Fibroblast of skin of left quadriceps (primary cell): Measurements from ENCODE around the gene CD59.

ENCODE experiments used
- DNase-seq, 2 experiments: peaks; one replicate each; pipeline ENCODE4 v3.0.0-alpha.2; 2013; ENCODE audit warnings: low read depth in 2 of 2

Gene CD59, protein sequence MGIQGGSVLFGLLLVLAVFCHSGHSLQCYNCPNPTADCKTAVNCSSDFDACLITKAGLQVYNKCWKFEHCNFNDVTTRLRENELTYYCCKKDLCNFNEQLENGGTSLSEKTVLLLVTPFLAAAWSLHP

GRCh38 chr11:33736148-33736812 is at the start of gene CD59:
TSS of gene CD59 (minus strand) at chr11:33736423. CDS start at chr11:33722445, 13,978 bp downstream.
- peak; percentile 72 to 74 for DNase-seq

DNA sequence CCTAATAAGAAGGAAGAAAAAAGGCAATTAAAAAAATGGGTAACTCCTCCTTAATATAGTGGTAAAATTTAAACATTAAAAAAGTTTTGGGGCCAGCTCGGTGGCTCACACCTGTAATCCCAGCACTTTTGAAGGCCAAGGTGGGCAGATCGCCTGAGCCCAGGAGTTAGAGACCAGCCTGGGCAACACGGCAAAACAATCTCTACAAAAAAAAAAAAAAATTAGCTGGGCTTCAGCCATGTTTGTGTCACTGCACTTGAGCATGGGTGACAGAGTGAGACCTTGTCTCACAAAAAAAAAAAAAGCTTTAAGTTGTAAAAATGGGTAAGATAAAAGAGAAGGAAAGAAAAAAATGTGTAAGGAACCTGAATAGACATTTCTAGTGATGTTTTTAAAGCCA is 49.4 kb upstream of the CD59 start:
- no peak for DNase-seq

- DNase-seq = peak; percentile 47 to 55
These were observed 43.8 kb upstream of the CD59 start for GRCh38 chr11:33779849-33780528.

DNA sequence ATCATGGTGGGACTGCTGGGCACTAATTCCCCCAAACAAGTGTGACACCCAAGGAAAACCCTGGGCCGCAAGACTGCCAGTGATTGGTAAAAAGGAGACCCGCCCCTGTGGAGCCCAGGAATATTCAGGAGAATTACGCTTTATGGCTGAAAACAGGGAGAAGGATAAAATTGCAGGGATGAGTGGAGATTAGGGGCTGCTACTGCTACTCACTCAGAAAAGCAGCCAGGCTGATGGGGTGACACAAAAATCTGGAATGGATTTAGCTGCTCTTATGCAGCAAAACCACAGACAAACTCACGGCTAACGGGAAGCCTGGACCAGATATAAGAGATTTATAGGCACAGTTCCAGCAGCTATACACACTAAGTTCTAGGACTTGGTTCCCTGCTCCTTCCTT is 42.5 kb upstream of the CD59 start:
- peak; percentile 83 to 85 for DNase-seq

- no peak for DNase-seq
These were observed 41.7 kb upstream of the CD59 start for GRCh38 chr11:33777906-33778305.

- DNase-seq = no peak
These were observed 39.7 kb upstream of the CD59 start for GRCh38 chr11:33775832-33776470.

DNA sequence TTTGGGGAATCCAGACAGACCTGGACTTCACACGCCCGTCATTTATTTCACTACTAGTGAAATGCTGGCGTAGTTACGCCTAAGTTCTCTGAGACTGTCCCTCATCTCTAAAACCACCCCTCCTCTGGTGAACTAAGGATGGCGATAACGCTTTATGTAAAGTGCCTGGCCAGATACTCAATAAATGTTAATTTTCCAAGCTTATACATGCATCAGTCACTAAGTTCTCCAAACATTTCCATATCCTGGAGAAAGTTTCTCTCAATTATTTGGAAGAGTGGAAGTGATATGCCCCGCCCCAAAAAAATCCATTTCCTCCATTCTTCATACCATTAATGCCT is 39.2 kb upstream of the CD59 start:
- no peak for DNase-seq

DNA sequence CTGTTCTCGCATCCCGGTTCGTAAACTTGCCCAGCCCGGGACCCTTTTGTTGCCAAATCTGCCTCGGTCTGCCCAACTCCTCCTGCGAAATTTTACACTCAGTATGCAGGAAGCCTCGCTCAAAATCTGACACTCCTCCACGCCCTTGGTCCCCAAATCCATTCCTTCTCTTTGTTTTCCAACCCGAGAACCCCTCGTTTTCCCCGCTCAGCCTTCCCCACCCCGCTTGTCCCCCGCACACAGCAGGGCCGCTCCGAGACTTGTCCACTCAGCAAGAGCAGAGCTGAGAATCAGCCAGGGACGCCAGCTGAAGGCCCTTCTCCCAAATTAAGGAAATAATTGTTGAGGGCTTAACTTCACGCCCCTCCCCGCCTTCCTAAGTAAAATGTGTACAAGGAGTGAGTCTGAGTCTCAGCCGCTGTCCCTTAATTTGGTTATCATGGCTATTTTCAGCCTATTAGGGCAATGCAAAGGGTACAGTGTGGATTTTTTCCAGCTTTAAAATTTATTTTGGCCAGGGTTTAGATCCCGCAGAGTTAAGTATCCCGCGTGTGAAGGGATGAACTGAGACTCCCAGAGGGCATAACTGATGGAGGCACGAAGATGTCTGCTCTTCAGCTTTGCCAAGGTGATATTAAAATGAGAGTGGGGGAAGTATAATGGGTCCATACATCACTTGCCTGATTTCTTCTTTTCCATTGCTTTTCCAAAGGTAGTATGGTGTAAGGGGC is 38.7 kb upstream of the CD59 start:
- no peak for DNase-seq

- DNase-seq = peak; percentile 73 to 76
These were observed 37.9 kb upstream of the CD59 start, which contains the start of gene FBXO3 for GRCh38 chr11:33773987-33774735. TSS of gene FBXO3 (minus strand) at chr11:33774520. CDS start at chr11:33774497, 23 bp downstream.

DNA sequence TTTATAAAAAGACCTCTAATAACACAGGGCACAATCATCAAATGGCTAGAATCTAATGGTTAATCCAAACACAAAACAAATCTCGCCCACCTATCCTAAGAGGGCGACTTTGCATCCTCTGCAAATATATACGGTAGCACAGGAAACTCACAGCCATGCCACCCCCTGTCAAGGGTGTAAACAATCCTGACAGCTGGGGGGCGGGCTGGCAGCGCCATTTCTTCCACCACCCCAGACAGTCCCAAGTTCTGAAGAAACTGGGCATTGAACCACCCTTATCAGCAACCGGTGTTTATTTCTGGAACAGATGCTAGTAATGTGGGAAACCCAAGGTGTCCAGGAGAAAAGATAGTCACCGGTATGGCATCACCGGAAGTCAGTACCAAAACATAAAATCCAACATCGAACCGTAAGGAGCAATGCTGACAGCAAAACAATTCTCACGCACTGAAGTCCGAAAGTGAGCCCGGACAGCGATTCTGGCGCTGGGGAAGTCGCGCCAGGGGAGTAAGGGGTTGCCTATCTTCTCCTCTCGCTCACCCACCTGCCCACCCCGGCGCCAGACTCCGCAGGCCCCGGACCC is 37.3 kb upstream of the CD59 start:
- DNase-seq = no peak

GRCh38 chr11:33772870-33773269 is 36.6 kb upstream of the CD59 start:
- no peak for DNase-seq

- DNase-seq = no peak
These were observed 36.1 kb upstream of the CD59 start for GRCh38 chr11:33772300-33772699.

GRCh38 chr11:33770236-33770635 is 34.0 kb upstream of the CD59 start:
- DNase-seq = no peak

GRCh38 chr11:33769542-33769941 is 33.3 kb upstream of the CD59 start:
- DNase-seq = no peak

DNA sequence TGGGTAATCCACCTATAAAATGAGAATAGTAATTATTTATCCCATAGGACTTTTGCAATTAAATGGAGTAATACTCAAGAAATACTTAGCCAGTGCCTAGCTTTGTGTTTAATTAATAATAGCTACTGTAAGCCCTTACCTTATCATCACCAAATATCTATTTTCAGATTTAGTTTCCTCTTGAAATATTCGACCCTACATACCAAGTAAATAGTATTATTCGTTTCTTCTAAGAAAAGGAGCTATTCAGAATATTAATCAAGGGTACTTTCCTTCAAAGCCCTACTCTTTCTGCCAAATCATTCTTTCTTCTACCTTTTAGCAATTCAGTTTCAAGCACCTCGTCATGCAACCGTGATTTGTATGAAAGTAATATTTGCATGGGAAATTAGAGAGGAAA is 31.4 kb upstream of the CD59 start:
- DNase-seq = no peak

DNA sequence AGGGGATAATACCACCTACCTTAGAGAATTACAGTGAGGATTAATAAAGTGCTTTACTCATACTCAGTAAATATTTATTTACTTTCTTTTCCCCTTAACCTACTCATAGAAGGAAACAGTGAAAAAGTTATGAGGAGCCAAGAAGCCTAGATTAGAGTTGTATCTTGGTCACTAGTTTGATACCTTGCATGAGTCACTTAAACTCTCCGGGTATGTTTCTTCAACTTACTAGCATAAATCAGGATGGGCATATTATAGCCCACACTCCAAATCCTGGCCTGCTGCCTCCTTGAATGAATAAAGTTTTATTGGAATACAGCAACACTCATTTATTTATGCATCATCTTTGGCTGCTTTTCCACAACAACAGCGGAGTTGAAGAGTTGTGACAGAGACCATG is 29.9 kb upstream of the CD59 start:
- DNase-seq = no peak

- DNase-seq = no peak
These were observed 25.2 kb upstream of the CD59 start for GRCh38 chr11:33761471-33761870.

GRCh38 chr11:33753304-33753967 is 17.2 kb upstream of the CD59 start:
- no peak for DNase-seq

DNA sequence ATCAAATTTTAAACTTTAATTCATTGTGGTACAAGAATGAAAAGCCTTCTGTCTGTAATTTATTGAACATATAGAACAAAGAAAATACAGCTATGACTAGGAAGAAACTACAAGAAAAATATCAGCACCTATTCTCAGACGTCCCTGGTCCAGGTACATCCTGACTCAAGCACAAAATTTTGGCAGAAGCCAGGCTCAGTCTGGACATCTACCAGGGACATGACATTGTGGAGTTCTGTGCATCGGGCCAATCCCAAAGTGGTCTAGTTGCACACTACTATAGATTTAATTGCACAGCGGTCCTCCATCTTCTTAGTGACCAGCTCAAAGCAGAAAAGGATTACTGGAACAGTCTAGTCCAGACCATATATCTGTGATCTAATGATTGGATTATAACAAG is 15.7 kb upstream of the CD59 start:
- DNase-seq = no peak

DNA sequence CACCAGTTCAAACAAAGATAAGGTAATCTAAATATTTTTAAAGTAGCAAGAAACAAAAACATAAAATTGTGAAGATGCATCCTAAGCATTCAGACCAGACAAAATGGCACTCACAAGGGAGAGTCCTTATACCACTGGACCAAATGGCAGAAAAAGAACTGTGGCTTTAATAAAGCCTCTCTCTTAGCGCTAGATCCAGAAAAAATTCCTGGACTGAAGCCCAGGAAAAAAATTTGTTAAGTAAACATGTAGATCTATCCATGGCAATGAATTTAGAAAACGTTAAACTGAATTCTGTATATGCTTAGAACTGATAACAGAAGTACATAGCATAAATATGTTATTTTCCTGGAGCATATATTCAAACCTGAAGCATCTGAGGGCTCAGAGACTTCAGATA is 11.8 kb upstream of the CD59 start:
- DNase-seq = no peak

GRCh38 chr11:33743291-33743690 is 7.1 kb upstream of the CD59 start:
- DNase-seq = no peak
